A673 (cell line): ENCODE data around the gene KLF11. TPM values are rescaled to one million over a fixed set of nuclear protein-coding genes. Genes with fewer than 3 reads are reported as not detected.

Source experiments
- BruUV-seq: library from RNA; stranded (reverse); fragments of 400-500 nt; replicated peaks from 2 replicates; lab custom pipeline; 2021; lab: Mats Ljungman, UMichigan
- CTCF ChIA-PET: fragments of 300-600 bp; sonication (Branson Sonifier 250); formaldehyde crosslinking; loops from one replicate; lab custom pipeline; 2022; ENCODE audit warnings: antibody characterized with exemption; lab: Charles Lee
- POLR2A ChIA-PET: fragments of 300-600 bp; sonication (Branson Sonifier 250); formaldehyde crosslinking; loops from one replicate; lab custom pipeline; 2022; ENCODE audit warnings: antibody characterized with exemption; ENCODE audit not compliant: low non-redundant PET; lab: Charles Lee
- DNase-seq: peaks from one replicate; pipeline ENCODE4 v3.0.0-alpha.2; 2015; ENCODE audit warnings: low spot score
- H3K27ac ChIP-seq: fragments of 200-600 bp; sonication (generic); 2 replicates; pipeline ENCODE4 v1.5.1; 2016; ENCODE audit warnings: mixed run types, low read depth, mild to moderate bottlenecking, mixed read lengths, antibody characterized with exemption, low read length; ENCODE audit not compliant: poor library complexity, severe bottlenecking
- H3K27me3 ChIP-seq: fragments of 200-600 bp; sonication (generic); replicated peaks from 2 replicates; pipeline ENCODE4 v1.6.1; 2017; ENCODE audit warnings: mixed run types, low read depth, mild to moderate bottlenecking, mixed read lengths, antibody characterized with exemption, low read length; ENCODE audit not compliant: insufficient read depth, poor library complexity
- H3K36me3 ChIP-seq: fragments of 200-600 bp; sonication (generic); 2 replicates; pipeline ENCODE4 v1.6.1; 2016; ENCODE audit warnings: mixed run types, mild to moderate bottlenecking, mixed read lengths, antibody characterized with exemption, low read length; ENCODE audit not compliant: insufficient read depth, poor library complexity, severe bottlenecking
- H3K4me1 ChIP-seq: fragments of 200-600 bp; sonication (generic); 2 replicates; pipeline ENCODE4 v1.6.1; 2017; ENCODE audit warnings: mixed run types, mild to moderate bottlenecking, mixed read lengths, antibody characterized with exemption, low read length; ENCODE audit not compliant: insufficient read depth, poor library complexity, severe bottlenecking
- H3K4me3 ChIP-seq: fragments of 200-600 bp; sonication (generic); 2 replicates; pipeline ENCODE4 v1.5.1; 2016; ENCODE audit warnings: low read depth, mixed run types, mild to moderate bottlenecking, mixed read lengths, low read length; ENCODE audit not compliant: poor library complexity, severe bottlenecking
- H3K9me3 ChIP-seq: fragments of 200-600 bp; sonication (generic); 2 replicates; pipeline ENCODE4 v1.6.1; 2016; ENCODE audit warnings: mixed run types, low read depth, mild to moderate bottlenecking, mixed read lengths, antibody characterized with exemption, low read length; ENCODE audit not compliant: poor library complexity, severe bottlenecking
- CTCF ChIP-seq: fragments of 300-800, 200-600 bp; sonication (generic); conservative IDR thresholded peaks from 2 replicates; pipeline ENCODE4 v1.5.1; 2017; ENCODE audit warnings: low read depth, mild to moderate bottlenecking, antibody characterized with exemption, low read length, moderate library complexity, mixed read lengths
- EZH2 ChIP-seq: fragments of 200-600 bp; sonication (generic); IDR thresholded peaks from 2 replicates; pipeline ENCODE4 v1.6.1; 2017; ENCODE audit warnings: borderline replicate concordance, low read depth, mild to moderate bottlenecking, mixed read lengths, antibody characterized with exemption, low read length; ENCODE audit not compliant: poor library complexity, severe bottlenecking
- intact Hi-C: fragments of 100-400 bp; cut with micrococcal nuclease; formaldehyde crosslinking; loops from one replicate; pipeline ENCODE4 v1.10.0; 2022; ENCODE audit not compliant: unreplicated experiment
- total RNA-seq: library from RNA; stranded (reverse); gene quantifications from 2 replicates; pipeline ENCODE4 v1.2.3, GENCODE V29; 2021

KLF11 gene
- total RNA-seq, 1 experiment from 2014 or later, result 3.0 TPM

GRCh38 chr2:10019174-10019573, 24.2 kb upstream of the KLF11 start:
- no peak for DNase-seq
- Histone ChIP-seq H3K4me3 (no peak overlapping the region), H3K4me1 (peaks cover 13% of the 10 kb centered on the region), H3K9me3 (no peaks in the 10 kb centered on the region), H3K36me3 (no peaks in the 10 kb centered on the region), H3K27me3 (no peaks in the 10 kb centered on the region), H3K27ac (no peak overlapping the region)
- intact Hi-C loops, result no loop called here
- CTCF ChIA-PET, result no interaction called here
- TF ChIP-seq CTCF (no peak), EZH2 (no peak)
- POLR2A ChIA-PET, result no interaction called here
- no TSS peak for BruUV-seq

- peaks cover 13% of the 10 kb centered on the region for H3K4me1 ChIP-seq
- no peak overlapping the region for H3K27ac ChIP-seq
- intact Hi-C loops, result no loop called here
- H3K4me3 ChIP-seq, result no peak overlapping the region
- no peaks in the 10 kb centered on the region for H3K36me3 ChIP-seq
- no peaks in the 10 kb centered on the region for H3K9me3 ChIP-seq
- TF ChIP-seq EZH2 (no peak), CTCF (no peak)
- no peak for DNase-seq
- no TSS peak for BruUV-seq
- ChIA-PET CTCF (no interaction called here), POLR2A (no interaction called here)
- no peaks in the 10 kb centered on the region for H3K27me3 ChIP-seq
Observed at GRCh38 chr2:10019602-10020400, 23.5 kb upstream of the KLF11 start.

GRCh38 chr2:10022041-10022421, 21.3 kb upstream of the KLF11 start:
- Histone ChIP-seq H3K27ac (no peak overlapping the region), H3K4me1 (peaks cover 13% of the 10 kb centered on the region), H3K36me3 (no peaks in the 10 kb centered on the region), H3K4me3 (no peak overlapping the region), H3K27me3 (no peaks in the 10 kb centered on the region), H3K9me3 (no peaks in the 10 kb centered on the region)
- DNase-seq, result no peak
- intact Hi-C loops, result no loop called here
- POLR2A ChIA-PET, result no interaction called here
- CTCF ChIA-PET, result no interaction called here
- TF ChIP-seq EZH2, result no peak
- TF ChIP-seq CTCF, result no peak
- no TSS peak for BruUV-seq
